Measurements from ENCODE around the gene PDE8A.

DNA sequence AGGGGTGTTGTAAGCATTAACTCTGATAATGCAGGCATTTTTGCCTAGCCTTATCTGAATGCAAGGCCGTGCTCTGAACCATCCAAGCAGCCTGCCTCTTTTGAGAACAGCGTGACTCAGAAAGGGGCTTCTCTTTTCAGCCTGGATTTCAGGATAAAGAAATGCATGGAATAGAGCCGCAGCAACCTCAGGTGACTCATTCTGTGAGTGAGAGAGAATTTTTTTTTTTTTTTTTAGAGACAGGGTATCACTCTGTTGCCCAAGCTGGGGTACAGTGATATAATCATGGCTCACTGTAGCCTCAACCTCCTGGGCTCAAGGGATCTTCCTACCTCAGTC is 20.6 kb upstream of the PDE8A start:
- TF ChIP-seq POLR2AphosphoS5 (IDR thresholded peaks at IDR 0.05; ENCODE audit: low read depth) = no peak
- no peak for TF ChIP-seq CTCF (conservative IDR thresholded peaks at IDR 0.05; ENCODE audit: low read depth in 2 of 2)
- TF ChIP-seq CREB1 (CRISPR knock-in tag; IDR thresholded peaks at IDR 0.05; ENCODE audit: low read depth) = no peak
- TF ChIP-seq EZH2 (IDR thresholded peaks at IDR 0.05; ENCODE audit: low read depth, unreplicated experiment) = no peak
- no peak for TF ChIP-seq EZH2phosphoT487 (IDR thresholded peaks at IDR 0.05; ENCODE audit: unreplicated experiment)
